ENCODE measurements around the gene TFF3.

Gene TFF3

DNA sequence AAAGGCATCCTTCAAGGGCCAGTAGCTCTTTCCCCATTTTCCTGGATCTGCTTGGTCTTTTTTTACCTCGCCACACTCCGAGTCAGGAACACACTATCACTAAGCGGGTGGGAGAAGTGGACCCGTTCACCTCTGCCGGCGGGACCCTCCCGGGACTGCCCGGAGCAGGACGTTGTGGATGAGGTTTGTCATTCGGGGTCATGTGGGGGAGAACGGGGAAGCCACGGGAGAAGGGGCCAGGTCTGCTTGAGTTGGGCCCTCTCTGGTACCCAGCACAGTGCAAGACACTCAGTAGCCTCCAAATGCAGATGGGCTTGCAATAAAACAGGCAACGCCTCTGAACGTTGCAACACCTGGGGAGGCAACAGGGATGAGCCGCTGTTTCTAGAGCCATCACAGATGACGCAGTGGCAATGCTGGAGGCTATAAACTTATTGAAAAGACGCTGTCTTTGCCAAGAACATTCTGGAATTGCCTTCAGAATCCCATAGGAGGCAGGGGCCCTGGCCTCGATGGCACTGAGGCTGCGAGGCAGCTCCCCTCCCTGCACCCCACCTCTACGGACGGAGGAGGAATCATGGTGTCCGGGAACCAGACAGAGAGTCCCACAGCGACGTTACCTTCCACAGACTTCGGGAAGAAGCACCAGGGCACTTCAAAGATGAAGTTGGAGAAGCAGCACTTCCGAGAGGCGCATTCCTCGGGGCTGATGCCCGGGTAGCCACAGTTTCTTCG, 31.8 kb upstream of the TFF3 start:
- H3K4me3 ChIP-seq (ENCODE audit: low read depth, low read length) = no peak overlapping the region
- DNase-seq (ENCODE audit: low read depth) = no peak
- TF ChIP-seq, protein P1, sequence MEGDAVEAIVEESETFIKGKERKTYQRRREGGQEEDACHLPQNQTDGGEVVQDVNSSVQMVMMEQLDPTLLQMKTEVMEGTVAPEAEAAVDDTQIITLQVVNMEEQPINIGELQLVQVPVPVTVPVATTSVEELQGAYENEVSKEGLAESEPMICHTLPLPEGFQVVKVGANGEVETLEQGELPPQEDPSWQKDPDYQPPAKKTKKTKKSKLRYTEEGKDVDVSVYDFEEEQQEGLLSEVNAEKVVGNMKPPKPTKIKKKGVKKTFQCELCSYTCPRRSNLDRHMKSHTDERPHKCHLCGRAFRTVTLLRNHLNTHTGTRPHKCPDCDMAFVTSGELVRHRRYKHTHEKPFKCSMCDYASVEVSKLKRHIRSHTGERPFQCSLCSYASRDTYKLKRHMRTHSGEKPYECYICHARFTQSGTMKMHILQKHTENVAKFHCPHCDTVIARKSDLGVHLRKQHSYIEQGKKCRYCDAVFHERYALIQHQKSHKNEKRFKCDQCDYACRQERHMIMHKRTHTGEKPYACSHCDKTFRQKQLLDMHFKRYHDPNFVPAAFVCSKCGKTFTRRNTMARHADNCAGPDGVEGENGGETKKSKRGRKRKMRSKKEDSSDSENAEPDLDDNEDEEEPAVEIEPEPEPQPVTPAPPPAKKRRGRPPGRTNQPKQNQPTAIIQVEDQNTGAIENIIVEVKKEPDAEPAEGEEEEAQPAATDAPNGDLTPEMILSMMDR (IDR thresholded peaks at IDR 0.05; ENCODE audit: insufficient read depth, low read depth, low read length, missing control alignments) = no peak

DNA sequence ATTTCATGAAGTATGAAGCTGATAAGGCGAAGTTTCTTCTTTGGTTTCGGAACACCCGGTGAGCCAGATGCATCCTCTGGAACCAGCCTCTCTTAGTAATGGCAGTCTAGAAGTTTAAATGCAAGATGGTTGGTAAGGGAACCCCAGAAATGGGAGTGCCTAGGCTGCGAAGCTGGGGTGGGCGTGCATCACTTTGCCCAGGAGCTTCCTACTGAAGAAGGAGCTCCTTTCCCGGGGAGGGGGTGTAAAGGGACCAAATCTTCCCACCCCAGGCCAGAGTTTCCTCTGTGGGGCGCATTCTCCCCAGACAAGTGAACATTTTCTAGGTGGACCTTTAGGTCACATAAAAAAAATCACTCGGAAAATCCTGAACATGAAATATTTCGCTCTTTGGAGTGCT, 31.2 kb upstream of the TFF3 start:
- no peak for DNase-seq (ENCODE audit: low read depth)
- no peak overlapping the region for H3K4me3 ChIP-seq (ENCODE audit: low read depth, low read length)
- TF ChIP-seq, protein P1 (IDR thresholded peaks at IDR 0.05; ENCODE audit: insufficient read depth, low read depth, low read length, missing control alignments) = no peak

DNA sequence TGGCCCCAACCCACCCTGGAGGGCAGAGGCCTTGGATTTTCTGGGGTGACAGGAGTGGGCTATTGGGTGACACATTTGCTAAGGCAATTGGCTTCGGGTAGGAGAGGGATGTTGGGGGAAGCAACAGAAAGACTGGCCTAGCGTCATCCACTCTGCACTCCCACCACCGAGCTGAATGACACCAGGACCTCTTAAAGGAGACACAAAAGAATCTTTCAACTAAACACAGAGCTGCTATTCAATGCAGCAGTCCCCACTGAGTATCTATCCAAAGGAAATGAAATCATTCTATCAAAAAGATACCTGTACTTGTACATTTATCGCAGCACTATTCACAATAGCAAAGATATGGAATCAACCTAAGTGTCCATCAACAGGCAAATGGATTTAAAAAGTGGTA, 29.4 kb upstream of the TFF3 start:
- H3K4me3 ChIP-seq (ENCODE audit: low read depth, low read length) = no peak overlapping the region
- DNase-seq (ENCODE audit: low read depth) = no peak
- TF ChIP-seq, protein P1 (IDR thresholded peaks at IDR 0.05; ENCODE audit: insufficient read depth, low read depth, low read length, missing control alignments) = no peak

DNA sequence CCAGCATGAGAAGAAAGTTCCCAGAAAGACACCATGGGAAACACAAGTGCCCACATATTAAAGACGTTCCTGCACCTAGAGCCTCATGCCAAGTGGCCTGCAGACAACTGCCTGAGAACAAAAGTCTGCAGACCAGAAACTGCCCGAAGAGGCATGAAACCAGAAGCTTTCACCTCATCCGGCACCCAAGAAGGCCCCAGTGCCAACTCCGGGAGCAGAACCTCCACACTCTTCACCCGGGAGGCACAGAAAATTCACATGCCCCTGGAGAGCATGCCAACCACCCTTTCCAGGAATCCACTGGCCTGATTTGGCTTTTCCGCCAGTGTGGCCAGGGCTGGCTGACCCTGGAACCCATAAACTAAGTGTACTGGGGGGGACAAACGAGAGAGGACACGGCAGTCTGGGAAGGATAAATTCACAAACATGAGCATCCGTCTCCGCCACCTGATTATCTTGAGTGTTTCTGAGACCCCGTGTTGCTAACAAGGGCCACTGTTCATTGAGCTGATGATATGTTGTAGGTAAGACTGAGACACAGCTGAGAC, 28.8 kb upstream of the TFF3 start:
- no peak overlapping the region for H3K4me3 ChIP-seq (ENCODE audit: low read depth, low read length)
- DNase-seq (ENCODE audit: low read depth) = no peak
- TF ChIP-seq, protein P1 (IDR thresholded peaks at IDR 0.05; ENCODE audit: insufficient read depth, low read depth, low read length, missing control alignments) = no peak

DNA sequence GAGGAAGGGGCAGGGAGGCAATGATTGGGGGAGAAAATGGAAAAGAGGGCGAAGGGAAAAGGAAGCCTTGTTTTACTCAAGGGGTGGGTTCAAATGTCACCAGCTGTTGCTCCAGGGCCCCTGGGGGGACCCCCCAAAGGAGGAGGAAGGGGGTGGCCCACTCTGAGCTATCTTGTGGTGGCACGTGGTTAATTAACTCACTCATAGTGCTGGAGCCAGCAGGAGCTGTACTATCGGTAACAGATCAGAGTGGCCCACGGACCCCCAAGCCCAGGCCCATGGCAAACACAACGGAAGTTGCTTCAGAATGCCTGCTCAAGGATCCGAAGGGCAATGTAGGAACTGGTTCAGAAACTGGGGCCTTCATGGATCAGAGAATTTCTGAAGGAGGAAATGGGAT, 28.3 kb upstream of the TFF3 start:
- DNase-seq (ENCODE audit: low read depth) = no peak
- H3K4me3 ChIP-seq (ENCODE audit: low read depth, low read length) = no peak overlapping the region
- TF ChIP-seq, protein P1 (IDR thresholded peaks at IDR 0.05; ENCODE audit: insufficient read depth, low read depth, low read length, missing control alignments) = no peak

DNA sequence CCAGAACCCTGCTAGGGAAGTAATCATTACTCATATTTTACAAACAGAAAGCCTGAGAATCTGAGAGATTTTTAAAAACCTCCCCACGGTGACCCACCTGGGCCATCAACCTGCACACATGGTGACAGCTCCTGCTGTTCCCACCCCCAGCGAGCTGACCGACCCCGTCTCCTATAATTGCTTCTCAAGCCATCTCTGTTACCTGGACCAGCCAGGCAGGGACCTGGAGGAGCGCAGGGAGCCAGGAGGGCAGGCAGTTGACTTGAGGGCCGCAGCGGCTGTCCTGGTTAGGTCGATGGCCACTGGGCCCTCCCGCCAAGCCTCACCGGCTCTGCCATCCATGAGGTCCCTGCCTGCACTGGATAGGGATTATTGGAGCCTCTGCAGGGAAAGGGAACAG, 27.9 kb upstream of the TFF3 start:
- TF ChIP-seq, protein P1 (IDR thresholded peaks at IDR 0.05; ENCODE audit: insufficient read depth, low read depth, low read length, missing control alignments) = no peak
- no peak overlapping the region for H3K4me3 ChIP-seq (ENCODE audit: low read depth, low read length)
- DNase-seq (ENCODE audit: low read depth) = no peak
